Measurements from ENCODE around the gene ERAS. TPM values are rescaled to one million over a fixed set of nuclear protein-coding genes. Genes with fewer than 3 reads are reported as not detected.

The ERAS gene
- total and polyA plus RNA-seq, 2 experiments from 2014 or later, result 1.3 to 2.4 TPM

DNA sequence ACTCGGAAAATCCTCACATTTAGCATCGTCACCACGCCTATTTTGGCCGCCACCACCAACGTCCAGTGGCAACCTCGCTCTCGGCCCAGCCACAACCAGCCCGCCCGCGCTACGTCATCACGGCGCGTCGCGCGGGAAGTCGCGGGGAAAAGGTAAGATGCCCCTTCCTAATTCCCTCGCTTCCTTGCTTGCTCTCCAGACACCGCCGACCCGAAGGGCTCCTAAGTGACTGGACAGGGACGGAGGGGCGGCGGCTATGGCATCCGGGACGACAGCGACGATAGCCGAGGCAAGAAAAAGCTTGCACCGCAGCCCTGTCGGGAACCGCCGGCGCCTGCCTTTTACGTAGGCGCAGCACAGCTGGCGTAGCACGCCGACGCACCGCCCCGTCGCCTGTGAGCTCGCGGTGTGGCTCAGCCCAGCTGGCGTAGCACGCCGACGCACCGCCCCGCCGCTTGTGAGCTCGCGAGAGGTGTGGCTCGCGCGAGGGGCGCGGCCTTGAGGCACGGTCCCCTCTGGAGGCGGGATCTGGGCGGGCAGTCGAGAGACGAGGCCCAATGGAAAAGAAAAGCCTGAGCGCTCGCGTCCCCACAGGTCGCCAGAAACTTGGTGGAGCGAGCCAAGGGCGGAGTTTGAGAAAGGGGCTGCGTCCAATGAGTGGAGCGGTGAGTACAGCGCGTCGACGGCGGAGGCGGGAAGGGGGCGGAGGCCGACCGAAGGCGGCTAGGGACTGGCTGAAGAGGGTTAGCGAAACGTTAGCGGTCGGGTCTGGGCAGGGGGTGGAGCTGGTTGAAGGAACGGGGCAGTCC is 24.8 kb upstream of the ERAS start, which contains the start of gene HDAC6:
TSS of gene HDAC6 (plus strand) at position 788 of the 809 bp plus-strand sequence. CDS start 626 bp downstream, outside the sequence.
- Histone ChIP-seq H3K27ac (ENCODE audit: low read depth) (peak within 1 kb of the TSS; percentile 96), H3K4me2 (peak within 1 kb of the TSS; percentile 91), H3K79me2 (replicated peaks; ENCODE audit: insufficient read depth) (no peaks in the 10 kb centered on the region), H3K27me3 (ENCODE audit: insufficient read depth) (no peaks in the 10 kb centered on the region), H3K36me3 (ENCODE audit: insufficient read depth) (no peaks in the 10 kb centered on the region), H3K4me3 (peak within 1 kb of the TSS; percentile 68), H3F3A (replicated peaks; ENCODE audit: low read depth) (0 out of 2 replicates have a peak, but pooled peaks cover 2% of the 10 kb centered on the region), H3K4me1 (ENCODE audit: insufficient read depth) (peaks cover 3% of the 10 kb centered on the region; the same call in 1 of the 2 replicates), H3K9me2 (ENCODE audit: insufficient read depth) (no peaks in the 10 kb centered on the region), H2AFZ (no peak within 1 kb of the TSS), H4K20me1 (replicated peaks; ENCODE audit: insufficient read depth) (no peaks in the 10 kb centered on the region)
- peak within 1 kb of the TSS; percentile 100 for H3K27ac Mint-ChIP-seq
- H3K27me3 Mint-ChIP-seq (ENCODE audit: insufficient read depth, low read depth, poor library complexity), result peaks cover 8% of the 10 kb centered on the region
- peak within 1 kb of the TSS; percentile 98 for H3K4me3 Mint-ChIP-seq
- peaks cover 6% of the 10 kb centered on the region; the same call in 2 of the 3 replicates for H3K4me1 Mint-ChIP-seq
- H3K36me3 Mint-ChIP-seq (ENCODE audit: low read depth), result peaks cover 19% of the 10 kb centered on the region
- ATAC-seq (peak; percentile 89), DNase-seq (ENCODE audit: low spot score) (peak; percentile 95)
- H3K9me3 Mint-ChIP-seq, result no peaks in the 10 kb centered on the region
- TF ChIP-seq EZH2 (IDR thresholded peaks at IDR 0.05; ENCODE audit: low read depth, unreplicated experiment) (no peak), ZNF331 (CRISPR knock-in tag; IDR thresholded peaks at IDR 0.05; ENCODE audit: low read depth) (no peak), CREB1 (CRISPR knock-in tag; IDR thresholded peaks at IDR 0.05; ENCODE audit: low read depth) (peak; percentile 95), POLR2AphosphoS5 (IDR thresholded peaks at IDR 0.05; ENCODE audit: low read depth) (peak; percentile 47; the same call in 1 of the 2 replicates), EZH2phosphoT487 (IDR thresholded peaks at IDR 0.05; ENCODE audit: unreplicated experiment) (no peak), ZNF114 (CRISPR knock-in tag; IDR thresholded peaks at IDR 0.05) (no peak), STAT1 (IDR thresholded peaks at IDR 0.05; ENCODE audit: unreplicated experiment) (no peak)
- TF ChIP-seq, protein P1, sequence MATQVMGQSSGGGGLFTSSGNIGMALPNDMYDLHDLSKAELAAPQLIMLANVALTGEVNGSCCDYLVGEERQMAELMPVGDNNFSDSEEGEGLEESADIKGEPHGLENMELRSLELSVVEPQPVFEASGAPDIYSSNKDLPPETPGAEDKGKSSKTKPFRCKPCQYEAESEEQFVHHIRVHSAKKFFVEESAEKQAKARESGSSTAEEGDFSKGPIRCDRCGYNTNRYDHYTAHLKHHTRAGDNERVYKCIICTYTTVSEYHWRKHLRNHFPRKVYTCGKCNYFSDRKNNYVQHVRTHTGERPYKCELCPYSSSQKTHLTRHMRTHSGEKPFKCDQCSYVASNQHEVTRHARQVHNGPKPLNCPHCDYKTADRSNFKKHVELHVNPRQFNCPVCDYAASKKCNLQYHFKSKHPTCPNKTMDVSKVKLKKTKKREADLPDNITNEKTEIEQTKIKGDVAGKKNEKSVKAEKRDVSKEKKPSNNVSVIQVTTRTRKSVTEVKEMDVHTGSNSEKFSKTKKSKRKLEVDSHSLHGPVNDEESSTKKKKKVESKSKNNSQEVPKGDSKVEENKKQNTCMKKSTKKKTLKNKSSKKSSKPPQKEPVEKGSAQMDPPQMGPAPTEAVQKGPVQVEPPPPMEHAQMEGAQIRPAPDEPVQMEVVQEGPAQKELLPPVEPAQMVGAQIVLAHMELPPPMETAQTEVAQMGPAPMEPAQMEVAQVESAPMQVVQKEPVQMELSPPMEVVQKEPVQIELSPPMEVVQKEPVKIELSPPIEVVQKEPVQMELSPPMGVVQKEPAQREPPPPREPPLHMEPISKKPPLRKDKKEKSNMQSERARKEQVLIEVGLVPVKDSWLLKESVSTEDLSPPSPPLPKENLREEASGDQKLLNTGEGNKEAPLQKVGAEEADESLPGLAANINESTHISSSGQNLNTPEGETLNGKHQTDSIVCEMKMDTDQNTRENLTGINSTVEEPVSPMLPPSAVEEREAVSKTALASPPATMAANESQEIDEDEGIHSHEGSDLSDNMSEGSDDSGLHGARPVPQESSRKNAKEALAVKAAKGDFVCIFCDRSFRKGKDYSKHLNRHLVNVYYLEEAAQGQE (IDR thresholded peaks at IDR 0.05; ENCODE audit: unreplicated experiment), result no peak
- TF ChIP-seq, protein P2, sequence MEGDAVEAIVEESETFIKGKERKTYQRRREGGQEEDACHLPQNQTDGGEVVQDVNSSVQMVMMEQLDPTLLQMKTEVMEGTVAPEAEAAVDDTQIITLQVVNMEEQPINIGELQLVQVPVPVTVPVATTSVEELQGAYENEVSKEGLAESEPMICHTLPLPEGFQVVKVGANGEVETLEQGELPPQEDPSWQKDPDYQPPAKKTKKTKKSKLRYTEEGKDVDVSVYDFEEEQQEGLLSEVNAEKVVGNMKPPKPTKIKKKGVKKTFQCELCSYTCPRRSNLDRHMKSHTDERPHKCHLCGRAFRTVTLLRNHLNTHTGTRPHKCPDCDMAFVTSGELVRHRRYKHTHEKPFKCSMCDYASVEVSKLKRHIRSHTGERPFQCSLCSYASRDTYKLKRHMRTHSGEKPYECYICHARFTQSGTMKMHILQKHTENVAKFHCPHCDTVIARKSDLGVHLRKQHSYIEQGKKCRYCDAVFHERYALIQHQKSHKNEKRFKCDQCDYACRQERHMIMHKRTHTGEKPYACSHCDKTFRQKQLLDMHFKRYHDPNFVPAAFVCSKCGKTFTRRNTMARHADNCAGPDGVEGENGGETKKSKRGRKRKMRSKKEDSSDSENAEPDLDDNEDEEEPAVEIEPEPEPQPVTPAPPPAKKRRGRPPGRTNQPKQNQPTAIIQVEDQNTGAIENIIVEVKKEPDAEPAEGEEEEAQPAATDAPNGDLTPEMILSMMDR (conservative IDR thresholded peaks at IDR 0.05; ENCODE audit: low read depth in 2 of 2), result no peak
- TF ChIP-seq, protein P3, sequence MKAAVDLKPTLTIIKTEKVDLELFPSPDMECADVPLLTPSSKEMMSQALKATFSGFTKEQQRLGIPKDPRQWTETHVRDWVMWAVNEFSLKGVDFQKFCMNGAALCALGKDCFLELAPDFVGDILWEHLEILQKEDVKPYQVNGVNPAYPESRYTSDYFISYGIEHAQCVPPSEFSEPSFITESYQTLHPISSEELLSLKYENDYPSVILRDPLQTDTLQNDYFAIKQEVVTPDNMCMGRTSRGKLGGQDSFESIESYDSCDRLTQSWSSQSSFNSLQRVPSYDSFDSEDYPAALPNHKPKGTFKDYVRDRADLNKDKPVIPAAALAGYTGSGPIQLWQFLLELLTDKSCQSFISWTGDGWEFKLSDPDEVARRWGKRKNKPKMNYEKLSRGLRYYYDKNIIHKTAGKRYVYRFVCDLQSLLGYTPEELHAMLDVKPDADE (IDR thresholded peaks at IDR 0.05), result 0 out of 2 replicates have a peak, but pooled peaks have one; percentile 27
- TF ChIP-seq, protein P4, sequence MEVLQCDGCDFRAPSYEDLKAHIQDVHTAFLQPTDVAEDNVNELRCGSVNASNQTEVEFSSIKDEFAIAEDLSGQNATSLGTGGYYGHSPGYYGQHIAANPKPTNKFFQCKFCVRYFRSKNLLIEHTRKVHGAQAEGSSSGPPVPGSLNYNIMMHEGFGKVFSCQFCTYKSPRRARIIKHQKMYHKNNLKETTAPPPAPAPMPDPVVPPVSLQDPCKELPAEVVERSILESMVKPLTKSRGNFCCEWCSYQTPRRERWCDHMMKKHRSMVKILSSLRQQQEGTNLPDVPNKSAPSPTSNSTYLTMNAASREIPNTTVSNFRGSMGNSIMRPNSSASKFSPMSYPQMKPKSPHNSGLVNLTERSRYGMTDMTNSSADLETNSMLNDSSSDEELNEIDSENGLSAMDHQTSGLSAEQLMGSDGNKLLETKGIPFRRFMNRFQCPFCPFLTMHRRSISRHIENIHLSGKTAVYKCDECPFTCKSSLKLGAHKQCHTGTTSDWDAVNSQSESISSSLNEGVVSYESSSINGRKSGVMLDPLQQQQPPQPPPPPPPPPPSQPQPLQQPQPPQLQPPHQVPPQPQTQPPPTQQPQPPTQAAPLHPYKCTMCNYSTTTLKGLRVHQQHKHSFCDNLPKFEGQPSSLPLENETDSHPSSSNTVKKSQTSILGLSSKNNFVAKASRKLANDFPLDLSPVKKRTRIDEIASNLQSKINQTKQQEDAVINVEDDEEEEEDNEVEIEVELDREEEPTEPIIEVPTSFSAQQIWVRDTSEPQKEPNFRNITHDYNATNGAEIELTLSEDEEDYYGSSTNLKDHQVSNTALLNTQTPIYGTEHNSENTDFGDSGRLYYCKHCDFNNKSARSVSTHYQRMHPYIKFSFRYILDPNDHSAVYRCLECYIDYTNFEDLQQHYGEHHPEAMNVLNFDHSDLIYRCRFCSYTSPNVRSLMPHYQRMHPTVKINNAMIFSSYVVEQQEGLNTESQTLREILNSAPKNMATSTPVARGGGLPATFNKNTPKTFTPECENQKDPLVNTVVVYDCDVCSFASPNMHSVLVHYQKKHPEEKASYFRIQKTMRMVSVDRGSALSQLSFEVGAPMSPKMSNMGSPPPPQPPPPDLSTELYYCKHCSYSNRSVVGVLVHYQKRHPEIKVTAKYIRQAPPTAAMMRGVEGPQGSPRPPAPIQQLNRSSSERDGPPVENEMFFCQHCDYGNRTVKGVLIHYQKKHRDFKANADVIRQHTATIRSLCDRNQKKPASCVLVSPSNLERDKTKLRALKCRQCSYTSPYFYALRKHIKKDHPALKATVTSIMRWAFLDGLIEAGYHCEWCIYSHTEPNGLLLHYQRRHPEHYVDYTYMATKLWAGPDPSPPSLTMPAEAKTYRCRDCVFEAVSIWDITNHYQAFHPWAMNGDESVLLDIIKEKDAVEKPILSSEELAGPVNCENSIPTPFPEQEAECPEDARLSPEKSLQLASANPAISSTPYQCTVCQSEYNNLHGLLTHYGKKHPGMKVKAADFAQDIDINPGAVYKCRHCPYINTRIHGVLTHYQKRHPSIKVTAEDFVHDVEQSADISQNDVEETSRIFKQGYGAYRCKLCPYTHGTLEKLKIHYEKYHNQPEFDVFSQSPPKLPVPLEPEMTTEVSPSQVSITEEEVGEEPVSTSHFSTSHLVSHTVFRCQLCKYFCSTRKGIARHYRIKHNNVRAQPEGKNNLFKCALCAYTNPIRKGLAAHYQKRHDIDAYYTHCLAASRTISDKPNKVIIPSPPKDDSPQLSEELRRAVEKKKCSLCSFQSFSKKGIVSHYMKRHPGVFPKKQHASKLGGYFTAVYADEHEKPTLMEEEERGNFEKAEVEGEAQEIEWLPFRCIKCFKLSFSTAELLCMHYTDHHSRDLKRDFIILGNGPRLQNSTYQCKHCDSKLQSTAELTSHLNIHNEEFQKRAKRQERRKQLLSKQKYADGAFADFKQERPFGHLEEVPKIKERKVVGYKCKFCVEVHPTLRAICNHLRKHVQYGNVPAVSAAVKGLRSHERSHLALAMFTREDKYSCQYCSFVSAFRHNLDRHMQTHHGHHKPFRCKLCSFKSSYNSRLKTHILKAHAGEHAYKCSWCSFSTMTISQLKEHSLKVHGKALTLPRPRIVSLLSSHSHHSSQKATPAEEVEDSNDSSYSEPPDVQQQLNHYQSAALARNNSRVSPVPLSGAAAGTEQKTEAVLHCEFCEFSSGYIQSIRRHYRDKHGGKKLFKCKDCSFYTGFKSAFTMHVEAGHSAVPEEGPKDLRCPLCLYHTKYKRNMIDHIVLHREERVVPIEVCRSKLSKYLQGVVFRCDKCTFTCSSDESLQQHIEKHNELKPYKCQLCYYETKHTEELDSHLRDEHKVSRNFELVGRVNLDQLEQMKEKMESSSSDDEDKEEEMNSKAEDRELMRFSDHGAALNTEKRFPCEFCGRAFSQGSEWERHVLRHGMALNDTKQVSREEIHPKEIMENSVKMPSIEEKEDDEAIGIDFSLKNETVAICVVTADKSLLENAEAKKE (CRISPR knock-in tag; IDR thresholded peaks at IDR 0.05), result no peak
